Measurements from ENCODE around the gene AIPL1. TPM values are rescaled to one million over a fixed set of nuclear protein-coding genes. Genes with fewer than 3 reads are reported as not detected.

AIPL1 gene
- total and polyA plus RNA-seq, 2 of the 13 experiments (the other 11 are each of a cell fraction or from before 2014, with no cell fraction given), result not detected

GRCh38 chr17:6470146-6470718 is 35.3 kb upstream of the AIPL1 start (continued):
- no peak for TF ChIP-seq CSRNP1 (CRISPR knock-in tag; IDR thresholded peaks at IDR 0.05)
- TF ChIP-seq MYC (CRISPR knock-in tag; IDR thresholded peaks at IDR 0.05; ENCODE audit: borderline replicate concordance), result no peak
- no peak for TF ChIP-seq EZH2 (conservative IDR thresholded peaks at IDR 0.05; ENCODE audit: low read depth, low read length)

- DNase-seq (ENCODE audit: low spot score) (no peak), FAIRE-seq (no peak), ATAC-seq (no peak)
- in situ Hi-C loops (cut with HindIII; ENCODE audit: extremely low pct_ligation_motif_present, low pct_unique_long_range_greater_than_20kb), result no loop called here
- TF ChIP-seq MTERF4 (CRISPR knock-in tag; IDR thresholded peaks at IDR 0.05) (no peak), TGIF2 (CRISPR knock-in tag; IDR thresholded peaks at IDR 0.05) (no peak), ZKSCAN8 (CRISPR knock-in tag; IDR thresholded peaks at IDR 0.05; ENCODE audit: borderline replicate concordance) (no peak), MTA3 (CRISPR knock-in tag; IDR thresholded peaks at IDR 0.05) (no peak), POLR2G (IDR thresholded peaks at IDR 0.05; ENCODE audit: low read depth, low read length) (no peak), ZNF703 (CRISPR knock-in tag; IDR thresholded peaks at IDR 0.05; ENCODE audit: borderline replicate concordance) (no peak), NFE2 (CRISPR knock-in tag; IDR thresholded peaks at IDR 0.05) (no peak), PCBP1 (IDR thresholded peaks at IDR 0.05; ENCODE audit: borderline replicate concordance, low read depth, low read length) (no peak), RELA (CRISPR knock-in tag; IDR thresholded peaks at IDR 0.05) (no peak)
- H3K79me2 ChIP-seq (ENCODE audit: insufficient read depth, low read length), result no peaks in the 10 kb centered on the region
- H3K27me3 ChIP-seq (ENCODE audit: control insufficient read depth in 1 of 2, insufficient read depth in 2 of 2, low read length in 2 of 2), result no peaks in the 10 kb centered on the region
- H3K4me3 ChIP-seq (replicated peaks in 1 of 3; ENCODE audit: insufficient read depth in 1 of 3, low read depth in 2 of 3, low read length in 3 of 3), result no peak overlapping the region
- POLR2A ChIA-PET, result no interaction called here
- WGBS (ENCODE audit: low lambda C conversion rate), result 40% methylated on average over 11 of the region's 23 CpGs
- BruUV-seq (replicated peaks), result no TSS peak
- intact Hi-C loops (cut with micrococcal nuclease; ENCODE audit: unreplicated experiment), result no loop called here
- no peak overlapping the region for H3K4me2 ChIP-seq (ENCODE audit: low read depth, low read length)
- no peaks in the 10 kb centered on the region; the same call in 1 of the 2 replicates for H3K9me3 ChIP-seq (ENCODE audit: low read length)
- H3K27ac ChIP-seq (ENCODE audit: extremely low read length, insufficient read depth, low read length), result no peak overlapping the region
- no peaks in the 10 kb centered on the region for H3K4me1 ChIP-seq (ENCODE audit: insufficient read depth, low read length)
- no peak overlapping the region for H3K9ac ChIP-seq (ENCODE audit: insufficient read depth, low read depth, low read length)
- H2AFZ ChIP-seq (ENCODE audit: low read length), result no peak overlapping the region
- CTCF ChIA-PET (ENCODE audit: low intra/inter-chr PET ratio, low total read pairs), result no interaction called here
- H3K36me3 ChIP-seq (replicated peaks in 1 of 2; ENCODE audit: control insufficient read depth in 1 of 2, insufficient read depth in 2 of 2, low read length in 2 of 2), result no peaks in the 10 kb centered on the region
- H4K20me1 ChIP-seq (ENCODE audit: insufficient read depth, low read length), result no peaks in the 10 kb centered on the region
These were observed 33.3 kb upstream of the AIPL1 start for GRCh38 chr17:6468051-6468790.
